CD4-positive, alpha-beta T cell (primary cell): ENCODE results near the gene PLCD3. TPM values are rescaled to one million over a fixed set of nuclear protein-coding genes. Genes with fewer than 3 reads are reported as not detected.
A peak's percentile ranks its signal among the peaks of the same experiment; 100 is the strongest.

Source experiments
- ATAC-seq: fragments of 200-7000 bp; cut with Tn5 transposase; one replicate; pipeline ENCODE4 v1.10.0; 2022; ENCODE audit warnings: mild to moderate bottlenecking; ENCODE audit not compliant: poor library complexity
- CTCF ChIA-PET: fragments of 350-600 bp; sonication (Branson Sonifier 250); formaldehyde crosslinking; loops from one replicate; lab custom pipeline; 2021; ENCODE audit warnings: antibody characterized with exemption, inconsistent platforms; lab: Charles Lee
- POLR2A ChIA-PET: fragments of 350-600 bp; sonication (Branson Sonifier 250); formaldehyde crosslinking; loops from one replicate; lab custom pipeline; 2021; ENCODE audit warnings: antibody characterized with exemption, inconsistent platforms; lab: Charles Lee
- DNase-seq, 14 experiments: peaks; one replicate each; pipeline ENCODE4 v3.0.0-alpha.2; 2013 to 2020; ENCODE audit warnings: mixed read lengths in 2 of 14
- H3K27ac ChIP-seq, 2 donors: one replicate each; pipeline versions ENCODE4 v1.5.1 to v1.7.0; 2013; ENCODE audit warnings: low read length in 2 of 2, low read depth in 1 of 2, mild to moderate bottlenecking in 1 of 2
- H3K27me3 ChIP-seq, 2 experiments: 1 replicate in 1 of 2; 2 replicates in 1 of 2; pipeline versions ENCODE4 v1.6.1 to v1.7.0; 2013; ENCODE audit warnings: low read length in 2 of 2, control low read depth in 1 of 2, mild to moderate bottlenecking in 1 of 2, moderate library complexity in 1 of 2; ENCODE audit not compliant: insufficient read depth in 2 of 2, control insufficient read depth in 1 of 2
- H3K36me3 ChIP-seq: one replicate; pipeline ENCODE4 v1.6.1; 2013; ENCODE audit warnings: low read length, control low read depth; ENCODE audit not compliant: insufficient read depth
- H3K4me1 ChIP-seq: one replicate; pipeline ENCODE4 v1.6.1; 2013; ENCODE audit warnings: low read length, control low read depth; ENCODE audit not compliant: insufficient read depth
- H3K4me3 ChIP-seq: one replicate; pipeline ENCODE4 v1.5.1; 2013; ENCODE audit warnings: mild to moderate bottlenecking, low read length, moderate library complexity
- H3K9me3 ChIP-seq, 2 experiments: 1 replicate in 1 of 2; 2 replicates in 1 of 2; pipeline versions ENCODE4 v1.6.1 to v1.7.0; 2013; ENCODE audit warnings: low read length in 2 of 2, mild to moderate bottlenecking in 2 of 2, control low read depth in 1 of 2, moderate library complexity in 1 of 2; ENCODE audit not compliant: control insufficient read depth in 1 of 2, insufficient read depth in 1 of 2
- H3K27ac Mint-ChIP-seq: one replicate; pipeline ENCODE4 v1.8.0; 2020; ENCODE audit warnings: mixed read lengths
- H3K27me3 Mint-ChIP-seq: one replicate; pipeline ENCODE4 v1.8.0; 2021; ENCODE audit warnings: mixed read lengths
- H3K36me3 Mint-ChIP-seq: one replicate; pipeline ENCODE4 v1.8.0; 2021; ENCODE audit warnings: low read depth, mixed read lengths
- H3K4me1 Mint-ChIP-seq: one replicate; pipeline ENCODE4 v1.8.0; 2021; ENCODE audit warnings: low read depth, mixed read lengths
- H3K4me3 Mint-ChIP-seq: one replicate; pipeline ENCODE4 v1.8.0; 2020; ENCODE audit warnings: mild to moderate bottlenecking, mixed read lengths
- H3K9me3 Mint-ChIP-seq: one replicate; pipeline ENCODE4 v1.8.0; 2020; ENCODE audit warnings: mixed read lengths
- intact Hi-C, 2 experiments: fragments of 100-400 bp; cut with DNase I in 1 of 2; cut with micrococcal nuclease in 1 of 2; formaldehyde crosslinking; loops; one replicate each; pipeline versions ENCODE4 v1.15.1 to v1.9.0; 2023 to 2025; cut with DNase I, micrococcal nuclease
- total RNA-seq, 174 experiments: library from RNA in 2 of 174; stranded (reverse) in 2 of 174; gene quantifications; one replicate each; pipeline ENCODE4 v1.2.3 and lab custom pipeline; 2021 to 2026
- TF ChIP-seq, protein P1 (sequence below): fragments of 200-600 bp; IDR thresholded peaks from one replicate; pipeline ENCODE4 v1.8.0; 2022; ENCODE audit warnings: antibody characterized with exemption, mild to moderate bottlenecking

PLCD3 gene
- total RNA-seq, 2 experiments from 2014 or later: 1.8 to 2.4 TPM

DNA sequence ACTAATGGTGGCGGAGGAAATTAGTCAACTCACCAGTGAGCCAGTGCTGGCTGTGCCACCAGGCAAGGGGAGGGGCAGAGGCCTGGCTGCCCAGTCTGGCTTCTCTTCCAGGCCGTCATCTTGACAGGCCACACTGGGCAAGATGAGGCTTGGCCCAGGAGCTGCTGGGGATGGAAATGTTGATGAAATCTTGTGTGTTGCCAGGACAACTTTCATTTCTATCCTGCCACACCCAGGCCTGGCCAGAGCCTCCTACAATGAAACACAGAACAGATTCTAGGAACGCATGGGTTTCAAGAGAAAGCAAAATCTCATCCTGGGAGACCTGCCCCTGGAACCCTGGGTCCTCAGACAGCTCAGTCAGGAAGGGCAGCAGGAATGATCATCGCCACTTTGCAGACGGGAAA, 38.6 kb upstream of the PLCD3 start:
- Mint-ChIP-seq H3K27me3 (no peaks in the 10 kb centered on the region), H3K4me3 (no peak overlapping the region), H3K36me3 (no peaks in the 10 kb centered on the region), H3K27ac (peak overlapping the region; percentile 17), H3K4me1 (peaks cover 26% of the 10 kb centered on the region), H3K9me3 (no peaks in the 10 kb centered on the region)
- peaks cover 23% of the 10 kb centered on the region for H3K4me1 ChIP-seq
- TF ChIP-seq, protein P1, sequence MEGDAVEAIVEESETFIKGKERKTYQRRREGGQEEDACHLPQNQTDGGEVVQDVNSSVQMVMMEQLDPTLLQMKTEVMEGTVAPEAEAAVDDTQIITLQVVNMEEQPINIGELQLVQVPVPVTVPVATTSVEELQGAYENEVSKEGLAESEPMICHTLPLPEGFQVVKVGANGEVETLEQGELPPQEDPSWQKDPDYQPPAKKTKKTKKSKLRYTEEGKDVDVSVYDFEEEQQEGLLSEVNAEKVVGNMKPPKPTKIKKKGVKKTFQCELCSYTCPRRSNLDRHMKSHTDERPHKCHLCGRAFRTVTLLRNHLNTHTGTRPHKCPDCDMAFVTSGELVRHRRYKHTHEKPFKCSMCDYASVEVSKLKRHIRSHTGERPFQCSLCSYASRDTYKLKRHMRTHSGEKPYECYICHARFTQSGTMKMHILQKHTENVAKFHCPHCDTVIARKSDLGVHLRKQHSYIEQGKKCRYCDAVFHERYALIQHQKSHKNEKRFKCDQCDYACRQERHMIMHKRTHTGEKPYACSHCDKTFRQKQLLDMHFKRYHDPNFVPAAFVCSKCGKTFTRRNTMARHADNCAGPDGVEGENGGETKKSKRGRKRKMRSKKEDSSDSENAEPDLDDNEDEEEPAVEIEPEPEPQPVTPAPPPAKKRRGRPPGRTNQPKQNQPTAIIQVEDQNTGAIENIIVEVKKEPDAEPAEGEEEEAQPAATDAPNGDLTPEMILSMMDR: no peak
- ChIA-PET POLR2A (interaction anchor here (4.7 to 5.9 kb wide), 2 partner anchors 8 to 22 kb away, joined by 87 to 122 read pairs; partner anchors contain the start of genes HEXIM1 and HEXIM2), CTCF (interaction anchor here (1.3 kb wide), 1 partner anchor 27 kb away, joined by 4 read pairs; no protein-coding TSS in a partner anchor)
- no peaks in the 10 kb centered on the region for H3K27me3 ChIP-seq
- no peak overlapping the region for H3K4me3 ChIP-seq
- H3K36me3 ChIP-seq: no peaks in the 10 kb centered on the region
- ATAC-seq (no peak), DNase-seq (peak in 1 of 14 experiments; percentile 45)
- intact Hi-C loops: no loop called here
- H3K9me3 ChIP-seq: no peaks in the 10 kb centered on the region
- no peak overlapping the region for H3K27ac ChIP-seq

DNA sequence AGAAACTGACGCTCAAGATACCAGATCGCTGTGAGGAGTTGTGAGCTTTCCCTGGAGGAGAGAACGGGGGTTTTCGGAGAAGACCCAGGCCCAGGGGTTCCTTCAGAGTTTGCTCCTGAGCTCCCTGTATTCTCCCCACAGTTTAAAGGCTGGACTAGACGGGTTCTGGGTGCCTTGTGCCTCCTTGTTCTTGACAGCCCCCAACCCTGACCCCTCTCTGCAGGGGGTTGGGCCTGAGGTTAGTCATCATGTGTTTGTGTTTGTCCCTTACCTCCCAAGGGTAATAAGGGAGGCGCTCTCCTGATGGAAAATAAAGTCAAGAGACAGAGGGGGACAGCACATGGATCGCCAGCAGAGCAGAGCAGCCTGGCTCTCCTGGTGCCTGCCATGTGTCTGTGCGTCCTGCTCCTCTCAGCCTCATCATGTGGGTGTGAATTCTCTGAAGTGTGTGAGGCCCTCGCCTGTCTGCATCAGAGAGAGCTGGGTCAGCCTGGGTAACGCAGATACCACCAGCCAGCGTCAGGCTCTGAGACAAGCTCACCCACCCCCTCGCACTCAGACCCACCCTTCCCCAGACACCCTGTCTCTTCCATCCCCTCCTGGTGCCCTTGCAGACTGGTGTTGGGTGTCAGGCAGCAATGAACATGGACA, 38.1 kb upstream of the PLCD3 start:
- DNase-seq (peak in 1 of 14 experiments; percentile 20), ATAC-seq (no peak)
- Mint-ChIP-seq H3K9me3 (no peaks in the 10 kb centered on the region), H3K4me3 (no peak overlapping the region), H3K27ac (peak overlapping the region; percentile 17), H3K4me1 (peaks cover 26% of the 10 kb centered on the region), H3K36me3 (no peaks in the 10 kb centered on the region), H3K27me3 (no peaks in the 10 kb centered on the region)
- no peak overlapping the region for H3K4me3 ChIP-seq
- intact Hi-C loops: no loop called here
- H3K36me3 ChIP-seq: no peaks in the 10 kb centered on the region
- POLR2A ChIA-PET: interaction anchor here (4.7 to 5.9 kb wide), 2 partner anchors 8 to 21 kb away, joined by 87 to 122 read pairs; partner anchors contain the start of genes HEXIM1 and HEXIM2
- H3K27me3 ChIP-seq: no peaks in the 10 kb centered on the region
- TF ChIP-seq, protein P1: no peak
- CTCF ChIA-PET: no interaction called here
- H3K27ac ChIP-seq: no peak overlapping the region
- peaks cover 23% of the 10 kb centered on the region for H3K4me1 ChIP-seq
- no peaks in the 10 kb centered on the region for H3K9me3 ChIP-seq

DNA sequence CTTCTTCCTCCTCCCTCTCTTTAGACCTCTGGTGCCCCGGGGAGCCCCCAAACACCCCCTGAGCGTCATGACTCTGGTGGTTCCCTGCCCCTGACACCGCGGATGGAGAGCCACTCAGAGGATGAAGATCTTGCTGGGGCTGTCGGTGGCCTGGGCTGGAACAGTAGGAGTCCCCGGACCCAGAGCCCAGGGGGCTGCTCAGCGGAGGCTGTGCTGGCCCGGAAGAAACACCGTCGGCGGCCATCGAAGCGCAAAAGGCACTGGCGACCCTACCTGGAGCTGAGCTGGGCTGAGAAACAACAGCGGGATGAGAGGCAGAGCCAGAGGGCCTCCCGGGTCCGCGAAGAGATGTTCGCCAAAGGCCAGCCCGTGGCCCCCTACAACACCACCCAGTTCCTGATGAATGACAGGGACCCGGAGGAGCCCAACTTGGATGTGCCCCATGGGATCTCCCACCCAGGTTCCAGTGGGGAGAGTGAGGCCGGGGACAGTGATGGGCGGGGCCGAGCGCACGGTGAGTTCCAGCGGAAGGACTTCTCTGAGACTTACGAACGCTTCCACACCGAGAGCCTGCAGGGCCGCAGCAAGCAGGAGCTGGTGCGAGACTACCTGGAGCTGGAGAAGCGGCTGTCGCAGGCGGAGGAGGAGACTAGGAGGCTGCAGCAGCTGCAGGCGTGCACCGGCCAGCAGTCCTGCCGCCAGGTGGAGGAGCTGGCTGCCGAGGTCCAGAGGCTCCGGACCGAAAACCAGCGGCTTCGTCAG, 36.9 kb upstream of the PLCD3 start:
- Mint-ChIP-seq H3K4me3 (no peak overlapping the region), H3K27ac (no peak overlapping the region), H3K9me3 (no peaks in the 10 kb centered on the region), H3K36me3 (no peaks in the 10 kb centered on the region), H3K4me1 (peaks cover 26% of the 10 kb centered on the region), H3K27me3 (no peaks in the 10 kb centered on the region)
- TF ChIP-seq, protein P1: no peak
- Histone ChIP-seq H3K27ac (no peak overlapping the region), H3K9me3 (no peaks in the 10 kb centered on the region), H3K4me3 (no peak overlapping the region), H3K27me3 (no peaks in the 10 kb centered on the region), H3K4me1 (peaks cover 23% of the 10 kb centered on the region), H3K36me3 (no peaks in the 10 kb centered on the region)
- ATAC-seq (no peak), DNase-seq (no peak)
- POLR2A ChIA-PET: interaction anchor here (4.7 to 5.9 kb wide), 2 partner anchors 7 to 20 kb away, joined by 87 to 122 read pairs; partner anchors contain the start of genes HEXIM1 and HEXIM2
- CTCF ChIA-PET: no interaction called here
- intact Hi-C loops: no loop called here
